Midbrain (tissue), 1 donor: ENCODE data around the gene RFC1.
"Not testable (repeated sequence)": the region's sequence is repeated elsewhere in the genome, so short reads cannot be mapped to it uniquely, and the experiment has no call there.

Experiments
- DNase-seq: peaks from one replicate; lab custom pipeline; 2025; lab: John Stamatoyannopoulos, UW

The RFC1 gene

DNA sequence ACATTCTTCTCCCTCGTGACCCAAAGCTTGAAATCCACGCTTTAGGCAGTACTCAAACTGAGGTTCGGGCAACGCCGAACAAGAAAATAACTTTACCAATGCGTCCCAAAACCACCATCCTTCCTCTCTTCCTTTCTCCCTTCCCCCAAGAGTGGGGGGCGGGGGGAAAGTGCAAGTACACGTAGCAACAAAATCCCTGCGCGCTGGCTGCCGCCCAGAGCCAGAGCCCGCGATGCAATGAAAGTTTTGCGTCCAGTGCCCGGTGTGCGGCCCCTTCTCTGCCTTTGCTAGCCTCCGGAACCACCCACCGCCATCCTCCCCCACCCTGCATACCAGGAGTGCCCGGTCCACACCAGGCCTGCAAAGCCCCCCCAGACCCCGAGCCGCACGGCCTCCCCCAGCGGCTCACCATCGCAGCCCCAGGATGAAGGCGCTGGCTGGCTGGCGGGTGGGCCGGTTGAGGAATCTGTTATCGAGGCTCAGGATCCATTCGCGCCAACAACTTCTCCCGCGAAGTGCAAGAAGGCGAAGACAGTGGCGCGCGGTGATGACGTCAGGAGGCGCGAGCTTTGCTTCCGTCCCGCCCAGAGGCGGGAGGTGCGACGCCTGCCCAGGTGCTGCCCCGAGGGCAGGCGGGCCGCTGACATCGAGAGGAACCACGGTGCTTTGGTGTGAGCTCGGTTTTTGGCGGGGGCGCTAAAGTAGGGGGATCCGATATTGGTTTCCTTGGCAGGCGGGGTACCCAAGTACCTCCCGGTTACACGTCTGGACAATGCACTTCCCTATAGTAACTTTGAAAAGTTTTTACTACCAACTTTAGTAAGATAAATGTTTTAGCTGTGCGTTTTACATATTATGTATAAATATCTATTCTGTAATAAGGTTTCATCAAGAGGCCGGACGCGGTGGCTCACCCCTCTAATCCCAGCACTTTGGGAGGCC lies at the start of gene RFC1:
Gene RFC1 (minus strand): TSS at position 533 of the 942 bp plus-strand sequence. CDS start 121 bp downstream, at position 412.
- DNase-seq, result peak; percentile 88

DNA sequence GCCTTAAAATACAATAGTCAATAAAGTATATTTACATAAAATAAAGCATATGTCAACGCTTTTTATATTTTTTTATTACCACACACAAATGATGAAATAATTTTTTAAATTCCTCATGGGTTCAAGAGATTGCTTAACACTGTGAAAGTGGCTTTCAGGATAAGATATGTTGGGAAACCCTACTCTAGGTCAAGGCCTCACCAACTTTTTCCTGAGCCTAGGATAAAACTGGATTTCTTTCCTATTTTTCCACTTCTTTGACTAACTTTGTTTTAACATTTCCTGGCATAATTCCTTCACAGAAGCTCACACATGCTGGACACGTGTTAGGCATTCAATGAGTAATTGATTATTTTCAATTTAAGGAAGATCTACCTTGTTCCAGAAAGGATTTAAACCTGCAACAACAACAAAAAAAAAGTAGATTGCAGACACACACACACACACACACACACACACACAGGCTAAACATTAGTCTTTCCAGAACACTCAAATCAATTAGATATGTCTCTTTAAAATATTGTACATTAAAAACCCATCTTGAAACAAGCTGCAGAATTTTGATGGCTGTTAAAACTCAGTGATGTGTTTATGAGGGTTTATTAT lies 49.6 kb upstream of the RFC1 start:
- DNase-seq, result no peak

GRCh38 chr4:39411561-39411960 lies 45.4 kb upstream of the RFC1 start:
- DNase-seq, result not testable (repeated sequence)

DNA sequence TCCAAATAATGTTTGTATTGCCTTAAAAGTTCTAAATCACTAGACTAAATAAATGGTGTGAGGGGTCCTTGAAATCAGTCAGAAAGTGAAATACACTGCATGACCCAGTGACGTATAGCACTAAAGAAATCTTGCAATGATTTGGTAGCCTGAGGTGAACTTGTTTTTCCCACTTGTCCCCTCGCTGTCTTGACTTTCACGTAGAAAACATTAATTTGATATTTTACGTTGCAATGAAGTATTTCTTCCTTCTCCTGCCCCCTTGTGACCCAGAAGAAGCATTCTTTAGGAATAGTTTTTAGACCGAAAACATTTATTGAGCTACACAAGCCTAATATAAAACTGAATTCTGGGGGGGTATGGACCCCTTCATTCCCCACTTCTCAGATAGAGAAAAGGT lies 44.3 kb upstream of the RFC1 start:
- DNase-seq, result peak; percentile 1

- DNase-seq, result no peak
Observed at GRCh38 chr4:39407584-39407885, 41.4 kb upstream of the RFC1 start.

DNA sequence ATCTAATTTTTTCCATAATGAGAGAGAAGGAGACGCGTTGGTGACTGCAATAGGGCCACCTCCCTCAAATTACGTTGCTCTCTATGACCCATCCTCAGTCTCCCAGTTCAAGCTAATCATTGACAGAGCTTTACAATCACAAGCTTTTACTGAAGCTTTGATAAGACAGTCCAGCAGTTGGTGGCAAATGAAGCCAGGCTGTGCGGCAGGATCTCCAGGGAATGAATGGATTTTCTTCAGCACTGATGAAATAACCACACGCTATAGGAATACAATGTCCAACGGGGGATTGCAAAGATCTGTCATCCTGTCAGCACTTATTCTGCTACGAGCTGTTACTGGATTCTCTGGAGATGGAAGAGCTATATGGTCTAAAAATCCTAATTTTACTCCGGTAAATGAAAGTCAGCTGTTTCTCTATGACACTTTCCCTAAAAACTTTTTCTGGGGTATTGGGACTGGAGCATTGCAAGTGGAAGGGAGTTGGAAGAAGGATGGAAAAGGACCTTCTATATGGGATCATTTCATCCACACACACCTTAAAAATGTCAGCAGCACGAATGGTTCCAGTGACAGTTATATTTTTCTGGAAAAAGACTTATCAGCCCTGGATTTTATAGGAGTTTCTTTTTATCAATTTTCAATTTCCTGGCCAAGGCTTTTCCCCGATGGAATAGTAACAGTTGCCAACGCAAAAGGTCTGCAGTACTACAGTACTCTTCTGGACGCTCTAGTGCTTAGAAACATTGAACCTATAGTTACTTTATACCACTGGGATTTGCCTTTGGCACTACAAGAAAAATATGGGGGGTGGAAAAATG lies 40.8 kb upstream of the RFC1 start, which contains the start of gene KLB:
Gene KLB (plus strand): TSS at position 168 of the 821 bp plus-strand sequence. CDS start 20 bp downstream, at position 188.
- no peak for DNase-seq

- not testable (repeated sequence) for DNase-seq
Observed at GRCh38 chr4:39401640-39402039, 35.5 kb upstream of the RFC1 start.

DNA sequence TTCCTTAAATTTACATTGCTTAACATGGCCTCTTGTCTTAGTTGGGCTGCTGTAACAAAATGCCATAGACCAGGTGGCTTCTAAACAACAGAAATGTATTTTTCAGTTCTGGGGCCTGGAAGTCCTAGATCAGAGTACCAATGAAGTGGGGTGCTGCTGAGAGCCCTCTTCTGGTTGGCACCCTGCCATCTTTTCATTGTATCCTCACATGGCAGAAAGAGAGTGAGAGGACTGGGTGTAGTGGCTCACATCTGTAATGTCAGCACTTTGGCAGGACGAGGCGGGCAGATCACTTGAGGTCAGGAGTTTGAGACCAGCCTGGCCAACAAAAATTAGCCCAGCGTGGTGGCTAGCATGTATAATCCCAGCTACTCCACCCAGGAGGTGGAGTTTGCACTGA lies 28.5 kb upstream of the RFC1 start:
- DNase-seq, result no peak

- DNase-seq, result no peak
Observed at GRCh38 chr4:39390603-39391002, 24.4 kb upstream of the RFC1 start.

- no peak for DNase-seq
Observed at GRCh38 chr4:39384563-39384962, 18.4 kb upstream of the RFC1 start.

- DNase-seq, result no peak
Observed at GRCh38 chr4:39383690-39384089, 17.5 kb upstream of the RFC1 start.

DNA sequence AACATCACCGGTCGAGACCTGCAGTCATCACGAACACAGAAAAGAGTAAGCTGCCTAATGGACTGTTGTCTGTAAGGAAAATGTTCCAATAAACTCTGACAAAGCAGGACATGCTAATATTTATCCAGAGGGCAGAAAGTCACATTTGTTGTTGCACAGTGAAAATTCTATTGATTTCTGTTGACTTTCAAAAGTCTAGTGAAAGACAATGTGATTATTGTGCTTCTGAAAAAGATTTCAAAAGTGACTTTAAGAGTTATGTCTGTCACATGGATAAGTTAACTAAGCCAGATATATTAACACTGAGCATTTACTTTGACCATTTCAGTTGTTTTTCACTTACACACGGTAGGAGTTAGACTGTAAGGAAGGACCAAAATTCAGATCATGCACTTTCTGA lies 9.3 kb upstream of the RFC1 start:
- DNase-seq, result no peak

GRCh38 chr4:39371209-39371608 lies 5.0 kb upstream of the RFC1 start:
- DNase-seq, result not testable (repeated sequence)

DNA sequence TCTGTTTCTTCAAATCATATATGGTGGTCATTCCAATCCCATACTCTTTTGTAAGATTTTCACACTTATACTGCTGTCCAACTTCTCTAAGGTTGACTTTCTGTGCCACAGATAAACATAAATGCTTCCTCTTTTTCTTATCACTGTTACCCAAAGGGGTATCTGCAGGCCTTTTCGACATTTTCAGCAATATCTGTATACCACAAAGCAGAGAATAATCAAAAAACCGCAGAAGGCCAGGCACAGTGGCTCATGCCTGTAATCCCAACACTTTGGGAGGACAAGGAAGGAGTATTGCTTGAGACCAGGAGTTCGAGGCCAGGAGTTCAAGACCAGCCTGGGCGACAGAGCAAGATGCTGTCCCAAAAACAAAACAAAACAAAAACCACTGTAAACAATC lies 3.1 kb upstream of the RFC1 start:
- DNase-seq, result no peak

- DNase-seq, result no peak
Observed at GRCh38 chr4:39367166-39367565, 1.0 kb upstream of the RFC1 start.

DNA sequence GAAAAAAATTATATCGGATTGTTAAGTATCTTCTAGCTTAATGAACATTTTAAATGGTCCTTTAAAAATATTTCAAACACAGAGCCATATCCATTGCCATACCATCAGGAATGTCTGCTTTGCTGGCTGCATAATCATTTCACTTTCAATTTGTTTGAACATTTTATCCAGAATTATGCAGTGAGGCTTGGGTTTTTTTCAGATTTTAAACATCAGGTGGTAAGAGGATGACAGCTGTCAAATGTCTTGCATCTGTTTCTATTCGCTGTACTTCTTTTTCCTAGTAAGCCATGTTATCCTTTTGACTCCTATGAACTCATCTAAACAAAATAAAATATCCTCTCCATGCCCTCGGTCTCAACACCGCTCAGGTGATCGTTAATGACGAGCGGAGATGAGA lies 802 bp downstream of the RFC1 start:
- no peak for DNase-seq

DNA sequence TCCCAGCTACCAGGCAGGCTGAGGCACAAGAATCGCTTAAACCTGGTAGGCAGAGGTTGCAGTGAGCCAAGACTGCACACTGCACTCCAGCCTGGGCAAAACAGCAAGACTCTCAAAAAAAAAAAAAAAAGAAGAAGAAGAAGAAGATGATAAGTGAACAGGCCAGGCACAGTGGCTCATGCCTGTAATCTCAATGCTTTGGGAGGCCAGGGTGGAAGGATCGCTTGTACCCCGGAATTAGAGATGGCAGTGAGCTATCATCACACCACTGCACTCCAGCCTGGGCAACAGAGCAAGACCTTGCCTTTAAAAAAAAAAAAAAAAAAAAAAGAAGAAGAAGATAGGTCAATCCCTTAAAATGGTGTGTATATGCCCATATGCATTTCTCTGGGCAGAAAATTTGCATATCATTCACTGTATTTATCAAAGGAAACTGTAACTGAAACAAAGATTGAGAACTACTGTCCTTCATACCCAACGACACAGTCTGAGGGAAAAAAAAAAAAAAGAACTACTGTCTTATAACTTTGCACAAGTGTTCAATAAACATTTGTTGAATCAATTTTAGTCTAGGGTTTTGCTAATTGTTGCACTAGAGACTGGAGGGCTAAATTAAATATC lies 2.3 kb downstream of the RFC1 start:
- DNase-seq, result no peak

DNA sequence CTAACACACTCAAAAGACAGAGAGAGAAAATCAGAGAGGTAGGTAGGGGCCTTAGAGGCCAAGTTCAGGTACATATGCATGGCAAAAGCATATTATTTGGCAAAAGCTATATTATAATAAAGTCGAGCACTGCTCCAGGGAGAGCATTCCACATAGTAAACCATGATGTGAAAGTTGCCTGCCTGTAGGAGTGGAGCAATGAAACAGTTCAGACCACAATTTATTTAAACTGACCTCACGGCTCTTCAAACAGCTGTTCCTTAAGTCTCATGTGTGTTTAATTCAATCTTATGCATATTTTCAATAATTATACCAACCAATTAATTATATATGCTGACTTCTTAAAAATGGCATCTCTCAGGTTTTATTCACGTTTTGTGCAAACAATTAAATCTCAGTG lies 3.3 kb downstream of the RFC1 start:
- DNase-seq, result no peak

GRCh38 chr4:39360611-39361010 lies 5.6 kb downstream of the RFC1 start:
- DNase-seq, result not testable (repeated sequence)

DNA sequence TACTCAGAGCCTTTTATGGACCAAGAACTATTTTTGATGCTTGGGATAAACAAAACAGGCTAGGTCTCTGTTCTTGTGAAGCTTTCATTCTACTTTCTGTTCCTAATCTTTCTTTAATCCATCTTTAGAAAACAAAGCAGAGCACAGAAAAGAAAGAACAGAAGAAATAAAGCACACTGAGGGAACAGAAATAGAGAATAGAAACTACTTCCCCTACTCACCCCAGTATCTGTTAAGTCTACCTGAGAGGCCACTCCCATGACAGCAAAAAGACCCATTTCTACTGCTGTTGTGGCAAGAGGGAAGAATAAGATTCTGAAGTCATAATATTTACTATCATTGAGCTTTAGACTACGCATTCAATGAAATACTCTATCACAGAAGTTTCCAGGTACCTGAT lies 9.2 kb downstream of the RFC1 start:
- no peak for DNase-seq

DNA sequence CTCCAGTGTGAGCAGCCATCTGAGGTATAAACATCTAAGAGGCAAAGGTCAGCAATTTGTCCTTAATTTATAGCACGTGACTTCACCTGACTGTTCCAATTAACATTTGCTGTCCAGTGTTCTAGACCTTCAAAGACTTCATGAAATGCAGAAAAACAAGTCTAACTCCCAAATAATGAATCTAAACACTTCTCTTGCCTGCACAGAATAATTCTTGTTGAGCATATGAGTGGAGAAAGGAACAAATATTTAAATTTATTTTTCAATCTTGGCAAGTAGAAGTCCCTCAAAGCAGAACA lies 12.0 kb downstream of the RFC1 start:
- DNase-seq, result no peak
